HG03571 (cell line): ENCODE results near the gene PLEKHG4B.

Experiments used
- ATAC-seq: cut with Tn5 transposase; IDR thresholded peaks from one replicate; pipeline ENCODE4 v1.9.1; 2021; ENCODE audit not compliant: unreplicated experiment

The PLEKHG4B gene

GRCh38 chr5:74503-75109 is 17.4 kb upstream of the PLEKHG4B start:
- ATAC-seq: no peak

- no peak for ATAC-seq
These were observed 16.3 kb upstream of the PLEKHG4B start for GRCh38 chr5:75331-76320.

- no peak for ATAC-seq
These were observed 15.4 kb upstream of the PLEKHG4B start for GRCh38 chr5:76358-77169.

- no peak for ATAC-seq
These were observed 14.8 kb upstream of the PLEKHG4B start for GRCh38 chr5:77170-77501.

GRCh38 chr5:77546-77945 is 14.4 kb upstream of the PLEKHG4B start:
- ATAC-seq: no peak

GRCh38 chr5:77957-78804 is 13.8 kb upstream of the PLEKHG4B start:
- ATAC-seq: no peak

GRCh38 chr5:78805-79149 is 13.2 kb upstream of the PLEKHG4B start:
- ATAC-seq: no peak

GRCh38 chr5:79263-79662 is 12.7 kb upstream of the PLEKHG4B start:
- no peak for ATAC-seq

- no peak for ATAC-seq
These were observed 12.1 kb upstream of the PLEKHG4B start for GRCh38 chr5:79821-80220.

- ATAC-seq: no peak
These were observed 10.5 kb upstream of the PLEKHG4B start for GRCh38 chr5:81391-82021.

- no peak for ATAC-seq
These were observed 9.9 kb upstream of the PLEKHG4B start for GRCh38 chr5:82097-82496.

- ATAC-seq: no peak
These were observed 9.4 kb upstream of the PLEKHG4B start for GRCh38 chr5:82570-82969.

GRCh38 chr5:83029-83428 is 8.9 kb upstream of the PLEKHG4B start:
- ATAC-seq: no peak

GRCh38 chr5:85334-85995 is 6.5 kb upstream of the PLEKHG4B start:
- no peak for ATAC-seq

- no peak for ATAC-seq
These were observed 2.4 kb upstream of the PLEKHG4B start for GRCh38 chr5:89337-90286.

GRCh38 chr5:90590-91547 is 1.1 kb upstream of the PLEKHG4B start:
- no peak for ATAC-seq

- ATAC-seq: no peak
These were observed 643 bp downstream of the PLEKHG4B start for GRCh38 chr5:92401-93220.
